ENCODE measurements around the gene CD160. TPM values are rescaled to one million over a fixed set of nuclear protein-coding genes. Genes with fewer than 3 reads are reported as not detected.
A peak's percentile ranks its signal among the peaks of the same experiment; 100 is the strongest.
"Not testable (repeated sequence)": the region's sequence is repeated elsewhere in the genome, so short reads cannot be mapped to it uniquely, and the experiment has no call there.

Gene CD160
- polyA plus RNA-seq, 3 donors: 1.0 to 4.1 (median 2.6) TPM

- no peak for DNase-seq
These were observed 11.2 kb upstream of the CD160 start for GRCh38 chr1:145708063-145708462.

GRCh38 chr1:145710291-145711027, 8.8 kb upstream of the CD160 start:
- DNase-seq: no peak

DNA sequence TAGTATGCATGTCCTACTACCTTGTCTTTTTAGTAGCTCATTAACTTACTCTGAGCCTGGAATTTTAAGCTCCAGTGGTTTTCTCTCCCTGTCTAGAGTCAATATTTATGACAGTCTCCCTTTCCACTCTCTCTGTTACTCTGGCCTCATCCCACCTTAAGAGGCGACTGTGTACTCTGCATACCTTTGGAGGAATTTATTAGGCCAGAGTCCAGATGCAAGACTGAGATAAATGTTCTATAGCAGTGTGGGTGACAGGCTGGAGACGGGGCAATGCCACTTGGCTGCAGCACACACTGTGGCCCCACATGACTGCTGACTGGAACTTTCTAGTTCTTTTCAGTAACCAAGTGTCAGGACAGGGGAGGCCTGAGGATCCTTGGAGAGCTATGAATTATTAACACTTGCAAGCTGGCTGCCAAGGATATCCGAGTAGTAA, 8.1 kb upstream of the CD160 start:
- peak; percentile 83 for DNase-seq

DNA sequence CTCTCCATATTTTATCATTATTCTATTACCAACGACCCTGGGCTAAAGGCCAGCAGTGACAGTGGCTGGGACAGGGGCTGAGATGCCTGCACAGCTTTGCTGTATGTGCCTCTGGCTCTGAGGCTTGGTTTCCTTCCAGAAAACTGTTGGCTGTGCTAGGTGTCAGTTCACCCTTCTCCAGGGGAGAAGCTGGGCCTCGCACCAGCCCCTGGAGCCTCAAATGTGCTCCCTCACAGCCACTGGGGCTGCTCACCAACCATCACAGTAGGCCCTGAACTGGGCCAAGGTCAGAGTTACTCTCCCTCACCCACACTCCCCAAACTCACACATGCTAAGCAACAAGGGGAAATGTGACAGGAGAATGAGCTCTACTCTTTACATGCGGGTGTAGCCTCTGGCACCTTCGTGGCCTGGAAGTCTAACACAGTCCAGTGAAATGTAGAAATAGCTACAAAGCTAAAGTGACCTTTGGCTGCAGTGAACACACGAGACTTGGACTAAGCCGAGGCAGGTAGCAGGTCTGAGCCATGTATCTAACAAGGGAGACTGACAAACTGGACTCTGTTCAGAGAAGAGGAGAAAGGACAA, 4.7 kb upstream of the CD160 start:
- DNase-seq: no peak

DNA sequence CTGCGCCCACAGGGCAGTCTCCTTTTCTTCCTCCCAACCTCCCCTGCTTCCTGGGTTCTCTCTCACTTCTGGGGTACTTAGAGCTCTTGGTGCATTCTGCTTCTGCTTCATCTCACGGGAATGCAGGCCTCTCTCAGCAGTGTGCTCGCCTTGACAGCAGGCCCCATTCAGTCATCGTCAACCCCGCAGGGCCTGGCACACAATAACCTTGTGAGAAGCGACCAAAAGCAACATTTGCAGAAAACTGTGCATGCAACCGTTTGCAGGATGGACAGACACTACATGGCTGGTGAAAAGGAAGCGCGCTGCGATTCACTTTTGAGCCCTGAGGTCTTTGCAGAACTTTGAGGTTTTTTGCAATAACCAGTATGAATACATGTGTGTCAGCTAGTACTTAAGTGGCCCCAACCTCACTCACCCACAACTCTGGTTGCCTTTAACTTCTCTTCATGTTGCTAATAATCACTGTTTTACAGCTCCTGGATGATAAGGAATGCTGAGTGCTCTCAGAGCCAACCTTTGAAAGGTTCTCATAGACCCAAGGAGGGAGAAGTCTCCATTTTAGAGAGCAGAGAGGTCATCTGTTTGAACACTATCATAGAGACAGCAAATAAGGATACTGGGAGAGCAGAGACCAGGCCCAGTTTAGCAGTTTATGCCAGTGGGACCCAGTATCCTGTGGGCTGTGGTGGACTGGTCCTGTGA, 2.5 kb upstream of the CD160 start:
- DNase-seq: no peak

DNA sequence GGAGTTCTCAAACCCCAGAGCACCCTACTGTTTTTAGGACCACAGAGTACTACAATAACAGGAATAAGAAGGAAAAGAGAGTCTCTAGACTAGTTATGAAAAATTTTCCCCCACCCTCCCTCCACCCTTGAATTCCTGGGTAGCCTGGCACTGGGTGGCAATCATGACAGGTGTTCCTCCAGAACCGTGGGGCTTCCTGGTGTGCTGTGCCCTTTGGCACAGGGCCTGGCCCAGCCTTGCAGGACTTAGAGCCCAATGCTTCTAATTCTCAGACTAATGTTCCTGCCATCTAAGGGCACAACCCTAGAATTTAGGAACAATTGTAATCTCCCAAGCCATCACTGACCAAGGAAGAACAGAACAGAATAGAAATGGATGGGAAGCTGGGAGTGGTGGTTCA, 1.5 kb upstream of the CD160 start:
- DNase-seq: no peak

DNA sequence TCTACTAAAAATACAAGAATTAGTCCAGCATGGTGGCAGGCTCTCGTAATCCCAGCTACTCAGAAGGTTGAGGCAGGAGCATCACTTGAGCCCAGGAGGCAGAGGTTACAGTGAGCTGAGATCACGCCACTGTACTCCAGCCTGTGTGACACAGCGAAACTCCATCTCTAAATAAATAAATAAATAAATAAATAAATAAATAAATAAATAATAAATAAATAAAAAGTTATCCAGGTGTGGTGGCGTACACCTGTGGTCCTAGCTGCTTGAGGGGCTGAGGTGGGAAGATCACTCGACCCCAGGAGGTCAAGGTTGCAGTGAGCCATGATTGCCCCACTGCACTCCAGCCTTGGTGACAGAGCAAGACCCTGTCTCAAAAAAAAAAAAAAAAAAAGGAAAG, 834 bp upstream of the CD160 start:
- not testable (repeated sequence) for DNase-seq

- no peak for DNase-seq
These were observed 1.2 kb downstream of the CD160 start for GRCh38 chr1:145720556-145720877.

GRCh38 chr1:145720878-145721671, 1.8 kb downstream of the CD160 start:
- peak; percentile 55 for DNase-seq

- not testable (repeated sequence) for DNase-seq
These were observed 6.9 kb downstream of the CD160 start for GRCh38 chr1:145726193-145726592.

GRCh38 chr1:145729196-145729595, 9.9 kb downstream of the CD160 start:
- DNase-seq: no peak

GRCh38 chr1:145729666-145730436, 10.6 kb downstream of the CD160 start:
- DNase-seq: no peak

DNA sequence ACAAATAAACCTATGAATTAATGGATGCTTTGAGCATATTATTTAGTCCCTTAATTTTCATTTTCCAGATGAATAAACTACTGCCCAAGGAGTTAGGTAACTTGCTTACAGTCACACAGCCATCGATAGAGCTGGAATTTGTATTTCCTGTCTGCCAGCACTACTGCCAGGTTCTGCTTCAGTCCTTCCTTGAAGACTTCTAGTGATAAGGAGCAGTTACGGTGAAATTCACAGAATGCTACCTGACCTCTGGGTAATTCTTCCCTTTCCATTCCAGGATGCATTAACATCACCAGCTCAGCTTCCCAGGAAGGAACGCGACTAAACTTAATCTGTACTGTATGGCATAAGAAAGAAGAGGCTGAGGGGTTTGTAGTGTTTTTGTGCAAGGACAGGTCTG, 11.2 kb downstream of the CD160 start:
- no peak for DNase-seq

GRCh38 chr1:145730900-145731299, 11.6 kb downstream of the CD160 start:
- no peak for DNase-seq

DNA sequence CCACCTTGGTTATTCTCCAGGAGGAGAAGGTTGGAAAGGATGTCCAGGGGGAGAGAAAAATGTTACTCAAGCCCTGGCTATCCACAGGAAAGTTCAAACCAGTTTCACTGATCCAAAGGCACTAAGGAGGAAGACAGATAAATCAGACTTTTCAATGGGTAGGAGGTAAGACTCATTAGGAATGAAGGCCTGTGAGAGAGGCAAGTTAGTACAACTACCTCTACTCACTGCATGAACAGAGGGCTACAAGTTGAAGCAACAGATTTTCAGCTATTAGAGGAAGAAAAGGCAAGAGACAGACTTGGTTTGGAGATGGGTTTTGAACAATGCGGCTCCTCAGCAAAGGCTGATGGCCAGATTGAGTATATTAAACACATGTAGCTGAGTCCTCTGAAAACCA, 16.9 kb downstream of the CD160 start:
- no peak for DNase-seq

DNA sequence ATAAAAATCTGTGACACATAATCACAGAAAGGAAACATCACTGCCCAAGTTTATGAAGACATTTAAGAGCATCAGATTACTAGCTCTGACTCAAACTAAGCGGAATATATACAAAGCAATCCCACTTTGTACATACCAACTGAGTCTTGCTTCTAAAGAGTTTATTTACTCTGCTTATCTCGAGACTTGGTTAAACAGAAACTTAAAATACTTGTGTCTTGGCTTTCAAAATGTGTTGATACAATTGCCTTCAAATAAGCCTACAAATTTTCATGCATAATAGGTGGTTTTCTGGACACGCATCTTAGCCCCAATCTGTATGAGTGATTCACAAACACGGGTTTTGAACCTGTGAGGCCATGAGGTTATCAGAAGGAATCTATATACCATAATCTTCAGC, 21.0 kb downstream of the CD160 start:
- no peak for DNase-seq

- no peak for DNase-seq
These were observed 28.3 kb downstream of the CD160 start for GRCh38 chr1:145747398-145748247.

DNA sequence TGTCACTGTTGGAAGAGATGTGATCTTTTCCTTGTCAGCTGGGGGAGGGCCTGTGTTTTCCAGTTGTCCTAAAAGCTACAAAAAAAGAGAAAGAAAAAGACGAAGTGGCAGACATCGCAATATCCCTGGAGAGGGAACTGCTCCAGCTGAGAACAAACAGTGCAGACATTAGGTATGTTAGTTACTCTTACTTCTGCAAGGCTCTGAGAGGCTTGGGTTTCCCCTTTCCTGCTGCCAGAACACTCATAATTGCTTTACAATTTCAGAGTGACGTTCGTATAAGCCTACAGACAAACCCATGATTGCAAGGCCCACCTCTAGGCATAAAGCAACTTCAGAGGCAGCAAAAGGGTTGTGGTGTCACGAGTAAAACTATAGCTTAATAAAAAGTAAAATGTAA, 31.1 kb downstream of the CD160 start:
- no peak for DNase-seq

DNA sequence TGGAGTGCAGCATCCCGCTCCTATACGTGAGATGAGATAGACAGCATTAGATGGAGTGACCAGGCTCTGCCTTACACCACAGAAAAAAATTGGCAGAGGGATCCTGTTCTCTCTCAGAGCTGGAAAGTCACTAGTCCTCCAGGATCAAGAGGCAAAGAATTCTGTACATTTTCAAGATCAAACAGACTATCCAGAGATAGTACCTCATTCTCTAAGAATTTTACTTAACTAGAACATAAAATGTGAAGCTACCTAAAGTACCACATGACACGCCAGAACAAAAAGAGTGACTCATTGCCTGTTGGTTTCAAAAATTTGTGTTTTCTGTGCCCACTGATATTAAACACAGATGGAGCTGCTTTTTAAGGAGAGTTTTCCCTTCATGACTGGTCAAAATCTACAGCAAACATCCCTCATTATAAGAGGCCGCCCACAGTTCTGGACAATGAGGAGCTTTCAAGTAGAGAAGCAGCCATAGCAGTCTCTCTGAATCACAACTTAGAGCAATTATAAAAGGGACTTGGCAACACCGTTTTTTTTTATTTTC, 32.3 kb downstream of the CD160 start:
- no peak for DNase-seq

DNA sequence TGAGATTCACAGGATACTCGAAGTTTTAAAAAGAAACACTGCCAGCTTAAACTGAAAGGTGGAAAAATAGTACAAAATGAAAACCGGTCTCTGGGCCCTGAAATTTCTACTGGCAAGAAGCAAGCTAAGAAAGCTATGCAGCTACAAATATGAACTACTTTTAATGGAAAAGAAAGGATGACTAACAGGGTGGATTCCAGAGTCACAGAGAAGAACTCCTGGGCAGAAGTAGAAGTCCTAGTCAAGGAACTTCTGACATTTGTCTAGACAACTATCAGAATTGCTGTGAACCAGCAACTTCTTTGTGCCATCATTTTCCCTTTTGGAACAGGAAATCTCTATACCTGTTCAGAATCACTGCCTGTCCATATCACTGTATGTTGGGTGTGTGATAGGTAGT, 38.1 kb downstream of the CD160 start:
- DNase-seq: no peak
